NCI-H69 (cell line): Measurements from ENCODE around the gene PIK3R6.

ENCODE experiments used
- DNase-seq: peaks from one replicate; lab custom pipeline; 2025; lab: John Stamatoyannopoulos, UW

The PIK3R6 gene

GRCh38 chr17:8793649-8794048 is 73.8 kb downstream of the PIK3R6 start:
- no peak for DNase-seq

- no peak for DNase-seq
Measured at GRCh38 chr17:8792646-8793045, 74.8 kb downstream of the PIK3R6 start.

DNA sequence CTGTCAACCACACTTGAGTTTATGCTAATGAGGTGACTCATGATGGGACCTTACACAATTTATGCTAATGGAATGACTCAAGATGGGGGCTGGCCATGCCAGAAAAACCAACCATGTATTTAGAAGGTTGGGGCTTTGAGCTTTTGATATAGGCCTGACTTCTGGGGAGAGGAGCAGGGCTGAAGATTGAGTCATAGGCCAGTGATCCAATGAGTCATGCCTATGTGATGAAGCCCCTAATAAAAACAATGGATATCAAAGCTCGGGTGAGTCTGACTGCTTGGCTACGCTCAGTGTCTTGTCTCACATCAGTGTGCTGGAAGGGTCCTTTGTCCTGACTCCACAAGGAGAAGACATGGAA is 75.6 kb downstream of the PIK3R6 start:
- no peak for DNase-seq

DNA sequence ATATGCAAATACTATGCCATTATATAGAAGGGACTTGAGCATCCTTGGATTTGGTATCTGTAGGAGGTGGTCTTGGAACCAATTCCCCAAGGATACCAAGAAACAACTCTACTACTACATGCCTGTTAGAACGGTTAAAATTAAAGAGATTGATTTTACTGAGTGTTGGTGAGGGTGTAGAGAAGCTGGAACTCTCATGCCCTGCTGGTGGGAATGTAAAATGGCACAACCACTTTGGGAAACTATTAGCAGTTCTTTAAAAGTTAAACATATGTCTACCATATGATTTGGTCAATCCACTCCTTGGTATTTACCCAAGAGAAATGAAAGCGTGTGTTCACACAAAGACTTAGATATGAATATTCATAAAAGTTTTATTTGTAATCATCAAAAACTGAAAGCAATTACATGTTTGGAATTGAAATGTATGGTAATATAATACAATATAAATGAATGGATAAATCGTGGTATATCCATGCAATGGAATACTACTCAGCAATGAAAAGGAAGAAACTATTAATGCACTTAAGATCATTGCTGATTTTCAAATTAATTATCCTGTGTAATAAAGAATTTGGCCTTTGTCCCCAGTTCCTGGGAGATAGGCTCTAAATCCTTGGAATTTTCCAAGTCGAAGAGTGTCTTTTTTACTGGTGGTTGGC is 76.1 kb downstream of the PIK3R6 start:
- no peak for DNase-seq

- peak; percentile 37 for DNase-seq
Measured at GRCh38 chr17:8789743-8790142, 77.7 kb downstream of the PIK3R6 start.

DNA sequence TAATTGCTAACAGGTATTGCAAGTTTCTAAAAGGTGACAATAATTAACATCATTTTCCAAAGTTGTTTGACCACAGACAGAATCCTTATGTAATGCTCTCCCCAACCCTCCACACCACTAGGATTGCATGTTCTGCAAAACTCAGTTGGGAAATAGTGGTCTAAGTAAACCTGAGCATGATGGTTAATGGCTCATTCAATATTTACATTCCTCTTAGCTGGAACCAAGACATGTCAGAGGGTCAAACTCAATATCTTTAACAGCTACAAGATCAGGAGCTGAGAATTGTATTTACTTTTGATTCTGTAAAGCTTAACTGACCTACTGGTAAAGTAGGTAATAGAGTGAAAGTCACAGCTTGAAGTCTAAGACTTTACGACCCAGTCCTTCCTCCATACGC is 78.5 kb downstream of the PIK3R6 start:
- DNase-seq: peak; percentile 8

GRCh38 chr17:8785547-8786413 is 81.7 kb downstream of the PIK3R6 start:
- peak; percentile 46 for DNase-seq

GRCh38 chr17:8782176-8782575 is 85.3 kb downstream of the PIK3R6 start:
- no peak for DNase-seq

DNA sequence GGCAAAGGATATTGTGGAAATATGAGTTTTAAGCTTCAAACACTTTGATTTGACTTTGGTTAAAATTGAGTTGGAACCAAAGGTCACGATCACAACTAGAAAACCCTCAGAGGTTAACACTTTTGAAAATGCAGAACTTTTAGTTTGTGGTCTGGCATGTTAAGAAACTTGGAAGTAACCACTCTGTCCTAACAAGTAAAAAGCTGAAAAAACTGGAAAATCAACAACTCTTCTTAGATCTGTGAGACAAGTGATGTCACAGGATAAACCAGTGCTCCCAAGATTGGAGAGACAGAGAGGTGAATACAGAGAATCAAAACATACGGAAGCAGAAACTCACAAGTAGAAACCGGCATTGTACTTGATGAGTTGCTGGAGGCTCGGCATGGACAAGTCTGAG is 85.7 kb downstream of the PIK3R6 start:
- no peak for DNase-seq

GRCh38 chr17:8776881-8777280 is 90.6 kb downstream of the PIK3R6 start:
- no peak for DNase-seq

DNA sequence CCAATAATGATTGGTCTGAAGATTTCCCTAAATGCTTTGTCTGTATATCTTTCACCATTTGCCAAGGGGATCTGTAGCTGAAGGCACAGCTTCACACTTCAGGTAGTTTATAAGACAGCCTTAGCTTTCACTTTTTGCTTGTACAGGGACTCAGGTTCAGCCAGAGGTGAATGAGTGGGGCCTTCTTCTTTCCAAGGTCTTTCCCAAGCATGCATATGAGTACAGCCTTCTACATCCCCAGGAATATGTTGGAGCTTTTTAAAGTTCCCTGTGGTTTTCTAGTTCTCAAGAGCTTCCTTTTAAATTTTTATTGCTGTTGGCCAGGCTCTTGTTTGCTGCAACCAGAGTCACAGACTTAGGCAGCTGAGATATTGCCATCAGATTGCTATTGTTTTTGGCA is 91.2 kb downstream of the PIK3R6 start:
- DNase-seq: no peak

- DNase-seq: no peak
Measured at GRCh38 chr17:8766731-8767130, 100.7 kb downstream of the PIK3R6 start.

GRCh38 chr17:8762012-8762411 is 105.5 kb downstream of the PIK3R6 start:
- no peak for DNase-seq

GRCh38 chr17:8758137-8758596 is 109.3 kb downstream of the PIK3R6 start, which contains the start of gene SPDYE4:
Gene SPDYE4, minus strand, starts transcription at chr17:8758546. Its CDS starts 164 bp downstream, at chr17:8758382.
- DNase-seq: no peak

DNA sequence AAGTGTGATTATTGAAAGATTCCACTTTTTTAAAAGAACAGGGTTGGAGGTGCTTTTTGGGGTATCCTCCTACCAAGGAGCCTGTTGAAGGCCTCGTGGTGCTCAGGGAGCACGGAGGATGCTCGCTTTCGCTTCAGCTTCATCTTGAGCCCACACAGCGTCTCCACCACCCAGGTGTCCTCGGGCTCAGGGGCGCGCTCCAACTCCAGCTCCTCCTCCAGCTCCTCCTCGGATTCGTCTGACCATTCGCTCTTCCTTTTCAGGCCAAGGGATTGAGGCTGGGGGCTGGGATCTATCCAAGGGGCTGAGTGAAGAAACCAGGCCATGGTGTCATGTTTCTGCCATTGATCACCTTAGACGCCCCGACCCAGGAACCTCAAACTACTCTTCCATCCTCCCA is 110.3 kb downstream of the PIK3R6 start:
- no peak for DNase-seq

DNA sequence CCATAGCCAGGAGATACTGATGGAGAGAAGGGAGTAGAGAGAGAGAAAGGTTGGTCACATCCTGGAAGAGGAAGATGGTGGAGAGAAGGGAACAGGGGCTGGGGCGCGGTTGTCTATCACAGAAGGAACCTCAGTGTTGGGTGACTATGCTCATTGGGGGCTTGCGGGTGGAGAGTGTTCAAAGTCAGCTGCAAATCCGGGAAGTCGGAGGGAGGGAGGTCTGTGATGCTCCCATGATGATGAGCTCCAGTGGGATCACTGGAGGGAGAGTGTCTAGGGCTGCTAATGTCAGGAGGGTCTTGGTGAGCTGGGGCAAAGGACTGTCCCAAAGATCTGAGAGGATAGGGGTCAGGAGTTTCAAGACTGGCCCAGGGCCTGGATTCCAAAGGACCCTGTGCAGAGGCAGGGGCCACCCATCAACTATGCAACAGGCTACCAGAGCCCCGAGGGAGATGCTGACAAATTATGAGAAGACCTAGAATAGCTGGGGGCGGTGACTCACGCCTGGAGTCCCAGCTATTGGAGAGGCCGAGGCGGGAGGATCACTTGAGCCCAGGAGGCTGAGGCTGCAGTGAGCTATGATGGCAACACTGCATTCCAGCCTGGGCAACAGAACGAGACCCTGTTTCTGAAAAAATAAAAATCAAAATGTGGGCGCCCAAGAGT is 111.8 kb downstream of the PIK3R6 start:
- no peak for DNase-seq

- no peak for DNase-seq
Measured at GRCh38 chr17:8754890-8755289, 112.6 kb downstream of the PIK3R6 start.

GRCh38 chr17:8753976-8754440 is 113.5 kb downstream of the PIK3R6 start:
- peak; percentile 9 for DNase-seq

GRCh38 chr17:8753136-8753975 is 114.1 kb downstream of the PIK3R6 start:
- DNase-seq: no peak
